Activated naive CD4-positive, alpha-beta T cell treated with anti-CD3 and anti-CD28 coated beads for 36 hours (primary cell): Measurements from ENCODE around the gene CAPS. TPM values are rescaled to one million over a fixed set of nuclear protein-coding genes. Genes with fewer than 3 reads are reported as not detected.

ENCODE experiments used
- CTCF ChIA-PET: fragments of 350-600 bp; sonication (Branson Sonifier 250); formaldehyde crosslinking; loops from one replicate; lab custom pipeline; 2021; ENCODE audit warnings: antibody characterized with exemption; lab: Charles Lee
- DNase-seq: peaks from one replicate; pipeline ENCODE4 v3.0.0-alpha.2; 2020
- H3K27ac Mint-ChIP-seq: one replicate; pipeline ENCODE4 v1.8.0; 2021; ENCODE audit warnings: mild to moderate bottlenecking, mixed read lengths
- H3K27me3 Mint-ChIP-seq: one replicate; pipeline ENCODE4 v1.8.0; 2021; ENCODE audit warnings: low read depth, mixed read lengths
- H3K36me3 Mint-ChIP-seq: one replicate; pipeline ENCODE4 v1.8.0; 2021; ENCODE audit warnings: low read depth, mixed read lengths
- H3K4me1 Mint-ChIP-seq: one replicate; pipeline ENCODE4 v1.8.0; 2021; ENCODE audit warnings: low read depth, mixed read lengths
- H3K4me3 Mint-ChIP-seq: one replicate; pipeline ENCODE4 v1.8.0; 2021; ENCODE audit warnings: mild to moderate bottlenecking, moderate library complexity, mixed read lengths
- H3K9me3 Mint-ChIP-seq: one replicate; pipeline ENCODE4 v1.8.0; 2021; ENCODE audit warnings: mixed read lengths
- intact Hi-C: fragments of 100-400 bp; cut with micrococcal nuclease; formaldehyde crosslinking; loops from one replicate; pipeline ENCODE4 v1.15.1; 2023
- total RNA-seq, 2 experiments: library from RNA; stranded (reverse); gene quantifications; one replicate each; pipeline ENCODE4 v1.2.3, GENCODE V29; 2021

Gene CAPS
- total RNA-seq, 2 experiments from 2014 or later = 2.1 to 2.8 TPM

DNA sequence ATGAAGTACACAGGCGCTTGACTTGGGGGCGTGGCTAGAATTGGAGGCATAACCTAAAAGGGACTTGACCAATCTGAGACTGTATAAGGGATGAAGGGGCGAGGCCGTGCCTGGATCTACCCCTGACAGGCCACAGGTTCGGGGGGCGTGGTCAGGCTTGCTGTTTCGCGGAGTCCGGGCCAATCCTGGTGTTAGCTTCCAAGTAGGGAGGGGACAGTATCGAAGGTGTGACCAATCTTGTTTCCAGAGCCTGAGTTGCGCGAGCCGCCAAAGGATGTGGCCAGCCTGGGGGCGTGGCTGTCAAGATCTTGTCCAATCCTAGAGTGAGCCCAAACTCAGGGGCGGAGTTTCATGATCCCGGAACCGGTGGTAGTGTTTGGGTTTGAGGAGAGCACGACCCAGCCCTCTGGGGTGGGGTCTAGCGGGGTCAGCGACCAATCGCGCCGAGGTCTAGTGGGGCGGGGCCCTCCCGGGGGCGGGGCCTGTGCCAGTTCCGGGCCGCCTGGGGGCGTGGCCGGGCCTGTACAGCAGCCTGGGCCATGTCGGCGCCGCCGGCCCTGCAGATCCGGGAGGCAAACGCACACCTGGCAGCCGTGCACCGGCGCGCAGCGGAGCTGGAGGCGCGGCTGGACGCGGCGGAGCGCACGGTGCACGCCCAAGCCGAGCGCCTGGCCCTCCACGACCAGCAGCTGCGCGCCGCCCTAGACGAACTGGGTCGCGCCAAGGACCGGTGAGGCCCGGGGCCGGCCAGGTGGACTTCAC lies 9.5 kb upstream of the CAPS start, which contains the start of gene VMAC:
Gene VMAC (plus strand): TSS at position 521 of the 762 bp plus-strand sequence. CDS start 19 bp downstream, at position 540.
- Mint-ChIP-seq H3K4me3 (peak within 1 kb of the TSS; percentile 94), H3K36me3 (peaks cover 6% of the 10 kb centered on the region), H3K27me3 (no peaks in the 10 kb centered on the region), H3K27ac (peak within 1 kb of the TSS; percentile 99), H3K9me3 (no peaks in the 10 kb centered on the region), H3K4me1 (peaks cover 37% of the 10 kb centered on the region)
- peak; percentile 100 for DNase-seq
- intact Hi-C loops = loop anchor here (1.0 to 5.0 kb wide), 12 partner anchors 45 to 556 kb away; partner anchors contain the start of genes CATSPERD, HSD11B1L, LONP1 and MICOS13
- CTCF ChIA-PET = interaction anchor here (0.9 to 5.9 kb wide), 3 partner anchors 8 to 100 kb away, joined by 3 to 48 read pairs (median 6); partner anchors contain the start of gene NRTN

DNA sequence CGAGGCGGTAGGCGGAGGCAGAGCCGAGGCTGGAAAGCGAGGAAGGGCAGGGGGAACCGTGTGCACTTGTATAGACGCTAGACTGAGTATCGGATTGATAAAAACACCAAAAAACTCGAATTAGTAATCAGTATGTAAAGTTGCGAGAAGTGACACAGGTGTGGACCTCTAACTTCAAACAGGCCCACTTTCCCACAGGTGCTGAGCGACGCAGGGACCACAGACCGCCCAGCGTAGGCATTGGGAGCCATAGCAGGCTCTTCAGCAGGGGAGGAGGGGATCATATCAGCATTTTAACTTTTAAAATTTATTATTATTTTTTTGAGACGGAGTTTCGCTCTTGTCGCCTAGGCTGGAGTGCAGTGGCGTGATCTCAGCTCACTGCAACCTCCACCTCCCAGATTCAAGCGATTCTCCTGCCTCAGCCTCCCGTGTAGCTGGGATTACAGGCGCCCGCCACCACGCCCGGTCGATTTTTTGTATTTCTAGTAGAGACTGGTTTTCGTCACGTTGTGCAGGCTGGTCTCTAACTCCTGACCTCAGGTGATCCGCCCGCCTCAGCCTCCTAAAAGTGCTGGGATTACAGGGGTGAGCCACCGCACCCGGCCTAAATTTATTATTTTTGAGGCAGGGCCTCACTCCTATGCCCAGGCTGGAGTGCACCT lies 8.8 kb upstream of the CAPS start:
- H3K27me3 Mint-ChIP-seq = no peaks in the 10 kb centered on the region
- peaks cover 33% of the 10 kb centered on the region for H3K4me1 Mint-ChIP-seq
- H3K27ac Mint-ChIP-seq = no peak overlapping the region
- peaks cover 4% of the 10 kb centered on the region for H3K36me3 Mint-ChIP-seq
- intact Hi-C loops = loop anchor here (2.0 kb wide), 1 partner anchor 224 kb away; the partner anchor contains the start of genes HSD11B1L and MICOS13
- H3K9me3 Mint-ChIP-seq = no peaks in the 10 kb centered on the region
- CTCF ChIA-PET = interaction anchor here (5.9 kb wide), 1 partner anchor 101 kb away, joined by 48 read pairs; the partner anchor contains the start of gene NRTN
- no peak for DNase-seq
- peak overlapping the region; percentile 94 for H3K4me3 Mint-ChIP-seq

DNA sequence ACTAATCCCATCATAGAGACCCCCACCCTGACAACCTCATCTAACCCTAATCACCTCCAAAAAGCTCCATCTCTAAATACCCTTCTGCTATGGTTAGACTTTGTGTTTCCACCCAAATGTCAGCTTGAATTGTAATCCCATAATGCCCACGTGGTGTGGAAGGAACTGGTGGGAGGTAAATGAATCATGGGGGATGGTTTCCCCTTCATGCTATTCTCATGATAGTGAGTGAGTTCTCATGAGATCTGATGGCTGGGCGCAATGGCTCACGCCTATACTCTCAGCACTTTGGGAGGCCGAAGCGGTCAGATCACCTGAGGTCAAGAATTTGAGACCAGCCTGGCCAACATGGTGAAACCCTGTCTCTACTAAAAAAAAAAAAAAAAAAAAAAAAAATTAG lies 6.8 kb upstream of the CAPS start:
- no peak overlapping the region for H3K4me3 Mint-ChIP-seq
- peak; percentile 24 for DNase-seq
- no peaks in the 10 kb centered on the region for H3K9me3 Mint-ChIP-seq
- H3K27me3 Mint-ChIP-seq = no peaks in the 10 kb centered on the region
- peaks cover 23% of the 10 kb centered on the region for H3K4me1 Mint-ChIP-seq
- CTCF ChIA-PET = interaction anchor here (0.8 to 1.3 kb wide), 2 partner anchors 61 to 103 kb away, joined by 4 to 8 read pairs; no protein-coding TSS in a partner anchor
- intact Hi-C loops = no loop called here
- H3K36me3 Mint-ChIP-seq = peaks cover 4% of the 10 kb centered on the region
- peak overlapping the region; percentile 9 for H3K27ac Mint-ChIP-seq

DNA sequence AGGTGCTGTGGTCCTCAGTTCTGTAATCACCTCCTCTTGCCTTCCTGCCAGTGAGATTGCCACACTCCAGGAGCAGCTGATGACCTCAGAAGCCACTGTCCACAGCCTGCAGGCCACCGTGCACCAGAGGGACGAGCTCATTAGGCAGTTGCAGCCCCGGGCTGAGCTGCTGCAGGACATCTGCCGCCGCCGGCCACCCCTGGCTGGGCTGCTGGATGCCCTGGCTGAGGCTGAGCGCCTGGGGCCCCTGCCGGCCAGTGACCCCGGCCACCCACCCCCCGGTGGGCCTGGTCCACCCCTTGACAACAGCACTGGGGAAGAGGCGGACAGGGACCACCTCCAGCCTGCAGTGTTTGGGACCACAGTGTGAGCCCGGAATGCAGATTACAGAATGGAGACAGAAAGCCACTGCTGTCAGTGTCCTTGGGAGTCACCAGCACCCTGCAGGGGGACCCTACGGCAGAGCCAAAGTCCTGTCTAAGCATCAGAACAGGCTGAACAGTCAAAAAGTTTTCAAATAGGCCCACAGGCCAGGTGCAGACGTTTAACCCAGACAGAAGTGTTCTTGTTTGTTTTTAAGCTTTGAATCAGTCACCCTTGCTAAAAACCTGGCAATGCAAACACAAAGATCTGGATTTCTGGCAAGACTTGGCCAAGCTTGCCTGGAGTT lies 5.1 kb upstream of the CAPS start:
- peaks cover 2% of the 10 kb centered on the region for H3K36me3 Mint-ChIP-seq
- no peak overlapping the region for H3K4me3 Mint-ChIP-seq
- no peaks in the 10 kb centered on the region for H3K9me3 Mint-ChIP-seq
- H3K27me3 Mint-ChIP-seq = no peaks in the 10 kb centered on the region
- no peak for DNase-seq
- intact Hi-C loops = no loop called here
- CTCF ChIA-PET = interaction anchor here (0.6 kb wide), 1 partner anchor 100 kb away, joined by 3 read pairs; no protein-coding TSS in a partner anchor
- H3K27ac Mint-ChIP-seq = no peak overlapping the region
- H3K4me1 Mint-ChIP-seq = peaks cover 18% of the 10 kb centered on the region

DNA sequence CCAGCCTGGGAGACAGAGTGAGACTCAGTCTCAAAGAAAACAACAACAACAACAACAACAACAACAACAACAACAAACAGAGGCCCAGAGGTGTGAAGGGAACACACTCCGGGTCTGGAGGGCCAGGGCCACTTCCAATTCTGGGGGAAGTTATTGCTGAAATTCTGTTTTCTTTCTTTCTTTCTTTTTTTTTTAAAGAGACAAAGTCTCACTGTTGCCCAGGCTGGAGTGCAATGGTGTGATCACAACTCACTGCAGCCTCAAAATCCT lies 3.5 kb upstream of the CAPS start:
- intact Hi-C loops = no loop called here
- H3K4me1 Mint-ChIP-seq = peaks cover 18% of the 10 kb centered on the region
- H3K9me3 Mint-ChIP-seq = no peaks in the 10 kb centered on the region
- H3K4me3 Mint-ChIP-seq = no peak overlapping the region
- no peak overlapping the region for H3K27ac Mint-ChIP-seq
- peaks cover 2% of the 10 kb centered on the region for H3K36me3 Mint-ChIP-seq
- CTCF ChIA-PET = interaction anchor here (0.6 kb wide), 1 partner anchor 106 kb away, joined by 3 read pairs; no protein-coding TSS in a partner anchor
- DNase-seq = no peak
- no peaks in the 10 kb centered on the region for H3K27me3 Mint-ChIP-seq

DNA sequence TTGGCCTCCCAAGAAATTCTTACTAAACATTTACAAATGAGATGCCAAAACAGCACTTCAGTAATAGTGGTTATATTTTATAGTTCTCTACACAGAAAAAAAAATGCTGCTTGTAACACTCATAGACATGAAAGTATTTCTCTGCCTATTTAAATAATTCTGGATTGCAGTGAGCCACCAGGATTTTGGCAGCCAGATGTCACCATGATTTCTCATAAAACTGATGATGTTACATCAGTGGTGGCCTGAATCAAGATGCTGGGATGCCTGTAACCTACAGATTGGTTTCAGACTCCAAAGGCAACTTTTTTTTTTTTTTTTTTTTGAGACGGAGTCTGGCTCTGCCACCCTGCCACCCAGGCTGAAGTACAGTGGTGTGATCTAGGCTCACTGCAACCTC lies 2.7 kb upstream of the CAPS start:
- H3K27ac Mint-ChIP-seq = no peak overlapping the region
- H3K9me3 Mint-ChIP-seq = no peaks in the 10 kb centered on the region
- intact Hi-C loops = no loop called here
- CTCF ChIA-PET = interaction anchor here (0.6 kb wide), 1 partner anchor 105 kb away, joined by 4 read pairs; no protein-coding TSS in a partner anchor
- no peaks in the 10 kb centered on the region for H3K27me3 Mint-ChIP-seq
- peaks cover 11% of the 10 kb centered on the region for H3K4me1 Mint-ChIP-seq
- H3K4me3 Mint-ChIP-seq = no peak overlapping the region
- peaks cover 1% of the 10 kb centered on the region for H3K36me3 Mint-ChIP-seq
- DNase-seq = no peak

DNA sequence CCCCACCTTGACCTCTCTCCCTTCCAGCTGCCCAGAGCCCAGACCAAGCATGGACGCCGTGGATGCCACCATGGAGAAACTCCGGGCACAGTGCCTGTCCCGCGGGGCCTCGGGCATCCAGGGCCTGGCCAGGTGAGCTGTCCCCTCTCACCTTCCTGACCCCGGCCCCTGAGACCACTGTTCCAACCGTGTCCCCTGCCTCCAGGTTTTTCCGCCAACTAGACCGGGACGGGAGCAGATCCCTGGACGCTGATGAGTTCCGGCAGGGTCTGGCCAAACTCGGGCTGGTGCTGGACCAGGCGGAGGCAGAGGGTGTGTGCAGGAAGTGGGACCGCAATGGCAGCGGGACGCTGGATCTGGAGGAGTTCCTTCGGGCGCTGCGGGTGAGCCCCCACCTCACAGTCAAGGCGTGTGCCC lies 312 bp downstream of the CAPS start:
- Mint-ChIP-seq H3K4me1 (no peaks in the 10 kb centered on the region), H3K4me3 (no peak overlapping the region), H3K36me3 (peaks cover 6% of the 10 kb centered on the region), H3K27ac (no peak overlapping the region), H3K27me3 (no peaks in the 10 kb centered on the region), H3K9me3 (no peaks in the 10 kb centered on the region)
- no peak for DNase-seq
- intact Hi-C loops = no loop called here
- CTCF ChIA-PET = no interaction called here

DNA sequence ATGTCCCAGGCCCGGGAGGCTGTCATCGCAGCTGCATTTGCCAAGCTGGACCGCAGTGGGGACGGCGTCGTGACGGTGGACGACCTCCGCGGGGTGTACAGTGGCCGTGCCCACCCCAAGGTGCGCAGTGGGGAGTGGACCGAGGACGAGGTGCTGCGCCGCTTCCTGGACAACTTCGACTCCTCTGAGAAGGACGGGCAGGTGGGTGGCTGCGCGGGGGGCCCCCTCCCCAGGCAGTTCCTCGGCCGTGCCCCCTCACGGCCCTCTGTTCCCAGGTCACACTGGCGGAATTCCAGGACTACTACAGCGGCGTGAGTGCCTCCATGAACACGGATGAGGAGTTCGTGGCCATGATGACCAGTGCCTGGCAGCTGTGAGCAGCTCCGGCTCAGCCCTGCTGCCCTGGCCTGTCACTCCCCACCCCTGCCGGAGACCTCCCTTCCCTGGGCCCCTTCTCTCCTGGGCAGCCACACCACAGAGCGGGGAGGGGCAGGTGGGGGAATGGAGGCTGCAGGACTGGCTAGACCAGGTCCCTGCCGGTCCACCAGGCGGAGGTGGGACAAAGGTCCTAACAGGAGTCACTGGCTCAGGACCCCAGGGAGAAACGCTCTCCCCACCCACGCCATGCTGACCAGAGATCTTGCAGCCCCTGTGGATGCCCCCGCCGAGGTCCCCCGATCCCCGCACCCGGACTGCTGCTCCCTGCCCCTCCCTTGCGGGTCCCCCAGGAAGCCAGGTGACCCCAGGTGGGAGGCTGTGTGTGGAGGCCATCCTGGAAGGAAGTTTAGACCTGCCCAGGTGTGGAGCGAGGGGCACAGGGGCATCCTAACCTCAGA lies 1.1 kb downstream of the CAPS start:
- CTCF ChIA-PET = no interaction called here
- Mint-ChIP-seq H3K4me1 (no peaks in the 10 kb centered on the region), H3K9me3 (no peaks in the 10 kb centered on the region), H3K27me3 (no peaks in the 10 kb centered on the region), H3K27ac (no peak overlapping the region), H3K36me3 (peaks cover 6% of the 10 kb centered on the region), H3K4me3 (no peak overlapping the region)
- intact Hi-C loops = no loop called here
- no peak for DNase-seq

DNA sequence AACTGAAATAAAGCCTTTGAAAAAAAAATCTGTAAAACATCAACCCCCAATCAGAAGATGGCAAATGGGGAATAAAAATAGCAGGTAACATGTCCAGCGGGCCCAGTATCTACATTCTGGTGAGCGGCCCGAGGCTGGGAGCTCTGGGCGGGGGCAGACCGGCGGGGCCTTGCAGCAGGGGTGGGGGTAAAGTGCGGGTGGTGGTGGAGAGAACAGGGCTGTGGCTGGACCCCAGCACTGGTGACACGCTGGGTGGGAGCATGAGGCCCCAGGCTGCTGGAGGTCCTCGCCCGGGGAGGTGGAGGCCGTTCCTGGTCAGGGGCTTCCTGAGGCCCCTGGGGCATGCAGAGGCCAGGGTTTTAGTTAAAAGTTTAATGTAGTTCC lies 1.7 kb downstream of the CAPS start:
- H3K27ac Mint-ChIP-seq = no peak overlapping the region
- H3K36me3 Mint-ChIP-seq = peaks cover 6% of the 10 kb centered on the region
- no peaks in the 10 kb centered on the region for H3K27me3 Mint-ChIP-seq
- CTCF ChIA-PET = no interaction called here
- DNase-seq = no peak
- H3K9me3 Mint-ChIP-seq = no peaks in the 10 kb centered on the region
- intact Hi-C loops = no loop called here
- no peaks in the 10 kb centered on the region for H3K4me1 Mint-ChIP-seq
- H3K4me3 Mint-ChIP-seq = no peak overlapping the region

DNA sequence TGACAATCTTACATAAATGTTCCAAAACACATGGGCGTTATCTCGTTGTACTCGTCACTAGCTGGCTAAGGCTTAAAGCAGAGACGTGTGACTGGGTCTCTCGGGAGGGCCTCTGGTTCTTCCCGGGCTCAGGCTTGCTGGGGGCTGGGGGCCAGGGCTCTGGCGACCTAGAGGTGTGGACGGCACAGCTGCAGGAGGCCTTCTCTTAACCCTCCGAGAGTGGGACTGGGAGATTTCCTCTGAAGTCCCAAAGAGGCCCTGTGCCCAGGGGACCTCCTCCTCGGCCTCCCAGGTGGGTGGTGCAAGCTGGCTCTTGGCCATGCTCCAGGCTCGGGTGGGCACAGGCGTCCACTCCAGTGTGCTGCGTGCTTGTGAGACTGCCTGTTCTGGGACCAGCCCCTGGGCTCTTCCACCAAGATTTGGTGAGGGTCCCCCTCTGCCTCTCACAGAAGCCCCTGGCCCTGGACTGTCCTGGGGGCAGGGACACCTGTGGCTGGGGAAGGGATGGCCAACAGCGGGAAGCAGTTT lies 2.2 kb downstream of the CAPS start:
- Mint-ChIP-seq H3K27ac (no peak overlapping the region), H3K36me3 (peaks cover 6% of the 10 kb centered on the region), H3K4me1 (no peaks in the 10 kb centered on the region), H3K9me3 (no peaks in the 10 kb centered on the region), H3K4me3 (no peak overlapping the region), H3K27me3 (no peaks in the 10 kb centered on the region)
- CTCF ChIA-PET = no interaction called here
- intact Hi-C loops = no loop called here
- DNase-seq = no peak

DNA sequence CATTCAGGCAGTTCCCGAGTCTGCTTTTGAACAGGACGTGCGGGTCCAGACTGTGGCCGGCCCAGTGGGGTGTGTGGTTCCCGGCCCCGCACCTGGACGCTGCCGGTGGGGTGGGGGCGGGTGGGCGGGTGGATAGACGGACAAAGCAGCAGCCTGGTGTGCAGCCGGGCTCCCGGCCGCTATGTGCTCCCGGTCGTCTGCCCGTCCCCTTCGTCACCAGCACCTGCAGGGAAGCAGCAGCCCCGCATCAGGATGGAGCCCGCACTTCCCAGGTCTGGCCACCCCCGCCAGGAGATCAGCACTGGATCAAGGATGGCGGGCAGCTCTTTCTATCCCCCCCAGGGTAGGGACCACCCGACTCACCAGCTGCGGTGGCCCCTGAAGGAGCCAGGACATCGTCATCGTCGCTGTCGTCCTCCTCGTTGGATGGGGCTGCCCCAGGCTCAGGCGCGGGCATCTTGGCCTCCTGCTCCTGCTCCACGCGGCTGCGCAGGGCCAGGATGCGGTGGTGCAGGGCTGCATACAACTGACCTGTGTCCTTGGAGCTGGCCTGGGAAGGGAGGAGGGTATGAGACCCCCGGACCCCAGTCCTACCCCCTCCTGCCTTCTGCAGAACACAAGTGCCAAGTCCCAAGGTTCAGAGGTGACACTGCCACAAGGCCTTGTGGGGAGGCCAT lies 3.5 kb downstream of the CAPS start:
- Mint-ChIP-seq H3K27ac (no peak overlapping the region), H3K4me1 (no peaks in the 10 kb centered on the region), H3K4me3 (no peak overlapping the region), H3K9me3 (no peaks in the 10 kb centered on the region), H3K27me3 (no peaks in the 10 kb centered on the region), H3K36me3 (peaks cover 13% of the 10 kb centered on the region)
- CTCF ChIA-PET = no interaction called here
- no peak for DNase-seq
- intact Hi-C loops = no loop called here
